Osteoblast (primary cell): ENCODE results near the gene OR51A7. TPM values are rescaled to one million over a fixed set of nuclear protein-coding genes. Genes with fewer than 3 reads are reported as not detected.
"Not testable (repeated sequence)": the region's sequence is repeated elsewhere in the genome, so short reads cannot be mapped to it uniquely, and the experiment has no call there.

Source experiments
- DNase-seq: peaks from one replicate; pipeline ENCODE4 v3.0.0; 2011; ENCODE audit warnings: low spot score, mixed read lengths; ENCODE audit not compliant: insufficient read length; ENCODE audit errors: missing footprints
- H2AFZ ChIP-seq: 2 replicates; pipeline ENCODE4 v1.6.0; 2011; ENCODE audit warnings: mild to moderate bottlenecking, low read length
- H3K27ac ChIP-seq: 2 replicates; pipeline ENCODE4 v1.5.1; 2011; ENCODE audit warnings: mild to moderate bottlenecking, low read depth, low read length, moderate library complexity
- H3K27me3 ChIP-seq: 2 replicates; pipeline ENCODE4 v1.6.0; 2012; ENCODE audit warnings: mild to moderate bottlenecking, control low read depth, inconsistent platforms, low read length, moderate library complexity; ENCODE audit not compliant: insufficient read depth
- H3K36me3 ChIP-seq: 2 replicates; pipeline ENCODE4 v1.5.1; 2011; ENCODE audit warnings: mild to moderate bottlenecking, low read length, control low read depth, moderate library complexity; ENCODE audit not compliant: insufficient read depth
- H3K4me1 ChIP-seq: 2 replicates; pipeline ENCODE4 v1.5.1; 2011; ENCODE audit warnings: mild to moderate bottlenecking, low read length, control low read depth, moderate library complexity; ENCODE audit not compliant: insufficient read depth
- H3K4me2 ChIP-seq: 2 replicates; pipeline ENCODE4 v1.6.0; 2011; ENCODE audit warnings: mild to moderate bottlenecking, low read length; ENCODE audit not compliant: insufficient read depth
- H3K4me3 ChIP-seq: fragments of 200-600 bp; sonication (generic); 3 replicates; pipeline ENCODE4 v1.5.1; 2012; ENCODE audit warnings: mild to moderate bottlenecking, low read length, inconsistent platforms; ENCODE audit not compliant: insufficient read depth
- H3K79me2 ChIP-seq: 2 replicates; pipeline ENCODE4 v1.6.0; 2012; ENCODE audit warnings: mild to moderate bottlenecking, low read length, control low read depth, inconsistent platforms; ENCODE audit not compliant: insufficient read depth
- H3K9me3 ChIP-seq: 2 replicates; pipeline ENCODE4 v1.5.1; 2011; ENCODE audit warnings: low read depth, low read length, control low read depth
- H4K20me1 ChIP-seq: 2 replicates; pipeline ENCODE4 v1.6.0; 2012; ENCODE audit warnings: mild to moderate bottlenecking, low read length, control low read depth; ENCODE audit not compliant: insufficient read depth
- total RNA-seq: library from RNA; depleted of rRNA; stranded (reverse); fragments of >200 nt; gene quantifications from 2 replicates; pipeline ENCODE4 v1.2.3, GENCODE V29; 2012
- TF ChIP-seq, protein P1 (sequence below): IDR thresholded peaks from 2 replicates; pipeline ENCODE4 v1.5.1; 2011; ENCODE audit warnings: mild to moderate bottlenecking, low read depth, low read length, moderate library complexity; ENCODE audit errors: extremely low read depth

OR51A7 gene
- total RNA-seq, 1 donor = not detected

GRCh38 chr11:4936745-4937144, 33.2 kb downstream of the OR51A7 start:
- H3K4me3 ChIP-seq = no peak overlapping the region
- no peak overlapping the region for H3K4me2 ChIP-seq
- no peaks in the 10 kb centered on the region for H3K79me2 ChIP-seq
- no peaks in the 10 kb centered on the region for H3K27me3 ChIP-seq
- TF ChIP-seq, protein P1, sequence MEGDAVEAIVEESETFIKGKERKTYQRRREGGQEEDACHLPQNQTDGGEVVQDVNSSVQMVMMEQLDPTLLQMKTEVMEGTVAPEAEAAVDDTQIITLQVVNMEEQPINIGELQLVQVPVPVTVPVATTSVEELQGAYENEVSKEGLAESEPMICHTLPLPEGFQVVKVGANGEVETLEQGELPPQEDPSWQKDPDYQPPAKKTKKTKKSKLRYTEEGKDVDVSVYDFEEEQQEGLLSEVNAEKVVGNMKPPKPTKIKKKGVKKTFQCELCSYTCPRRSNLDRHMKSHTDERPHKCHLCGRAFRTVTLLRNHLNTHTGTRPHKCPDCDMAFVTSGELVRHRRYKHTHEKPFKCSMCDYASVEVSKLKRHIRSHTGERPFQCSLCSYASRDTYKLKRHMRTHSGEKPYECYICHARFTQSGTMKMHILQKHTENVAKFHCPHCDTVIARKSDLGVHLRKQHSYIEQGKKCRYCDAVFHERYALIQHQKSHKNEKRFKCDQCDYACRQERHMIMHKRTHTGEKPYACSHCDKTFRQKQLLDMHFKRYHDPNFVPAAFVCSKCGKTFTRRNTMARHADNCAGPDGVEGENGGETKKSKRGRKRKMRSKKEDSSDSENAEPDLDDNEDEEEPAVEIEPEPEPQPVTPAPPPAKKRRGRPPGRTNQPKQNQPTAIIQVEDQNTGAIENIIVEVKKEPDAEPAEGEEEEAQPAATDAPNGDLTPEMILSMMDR = no peak
- no peaks in the 10 kb centered on the region for H4K20me1 ChIP-seq
- no peak for DNase-seq
- no peak overlapping the region for H2AFZ ChIP-seq
- no peaks in the 10 kb centered on the region for H3K9me3 ChIP-seq
- H3K27ac ChIP-seq = no peak overlapping the region
- no peaks in the 10 kb centered on the region for H3K36me3 ChIP-seq
- H3K4me1 ChIP-seq = no peaks in the 10 kb centered on the region

DNA sequence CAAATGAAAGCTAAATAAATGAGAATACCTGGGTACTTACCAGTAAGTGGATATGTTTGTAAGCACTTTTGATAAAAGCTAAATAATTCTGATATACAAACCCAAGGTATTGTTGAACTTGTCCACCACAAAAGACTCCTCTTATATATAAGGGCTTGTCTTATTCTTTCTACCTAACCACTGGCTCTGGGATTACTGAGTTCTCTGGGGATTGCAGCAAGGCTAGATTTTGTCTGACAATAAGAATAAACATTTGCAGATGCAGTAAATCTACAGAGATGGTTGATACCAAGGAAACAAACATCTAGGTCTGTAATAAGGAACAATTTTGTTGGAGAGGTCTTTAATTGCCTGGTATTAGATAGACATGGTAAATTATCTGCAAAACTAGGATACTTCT, 43.9 kb downstream of the OR51A7 start, which contains the start of gene OR51A4:
Gene OR51A4 (minus strand): TSS at position 101 of the 400 bp plus-strand sequence. CDS start 505 bp downstream, outside the sequence.
- Histone ChIP-seq H3K4me1 (no peaks in the 10 kb centered on the region), H3K4me3 (no peak within 1 kb of the TSS), H3K27me3 (no peaks in the 10 kb centered on the region), H3K27ac (no peak within 1 kb of the TSS), H3K79me2 (no peaks in the 10 kb centered on the region), H3K9me3 (no peaks in the 10 kb centered on the region), H3K36me3 (no peaks in the 10 kb centered on the region), H2AFZ (no peak within 1 kb of the TSS), H3K4me2 (no peak within 1 kb of the TSS), H4K20me1 (no peaks in the 10 kb centered on the region)
- no peak for DNase-seq
- TF ChIP-seq, protein P1 = no peak

DNA sequence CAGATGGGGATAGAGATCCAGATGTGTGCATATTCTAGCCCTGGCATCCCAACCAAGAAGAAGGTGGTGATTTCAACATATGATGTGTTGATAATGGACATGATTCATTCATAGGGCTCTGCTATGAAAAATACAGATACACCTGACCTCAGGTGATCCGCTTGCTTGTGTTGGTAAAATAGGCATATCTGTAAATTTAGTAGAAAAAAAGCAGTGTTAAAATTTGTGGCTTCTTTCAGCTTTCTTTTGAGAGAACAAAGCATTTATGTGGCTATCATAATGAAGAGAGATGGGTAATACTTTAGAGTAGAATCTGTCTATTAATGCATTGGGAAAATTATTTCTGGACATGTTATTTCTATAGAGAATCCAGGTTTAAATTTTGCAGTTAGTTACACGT, 52.0 kb downstream of the OR51A7 start, which contains the start of gene OR51A2:
Gene OR51A2 (minus strand): TSS at position 101 of the 400 bp plus-strand sequence. CDS start 0 bp downstream, at position 101.
- not testable (repeated sequence) for H2AFZ ChIP-seq, H3K4me2 ChIP-seq

DNA sequence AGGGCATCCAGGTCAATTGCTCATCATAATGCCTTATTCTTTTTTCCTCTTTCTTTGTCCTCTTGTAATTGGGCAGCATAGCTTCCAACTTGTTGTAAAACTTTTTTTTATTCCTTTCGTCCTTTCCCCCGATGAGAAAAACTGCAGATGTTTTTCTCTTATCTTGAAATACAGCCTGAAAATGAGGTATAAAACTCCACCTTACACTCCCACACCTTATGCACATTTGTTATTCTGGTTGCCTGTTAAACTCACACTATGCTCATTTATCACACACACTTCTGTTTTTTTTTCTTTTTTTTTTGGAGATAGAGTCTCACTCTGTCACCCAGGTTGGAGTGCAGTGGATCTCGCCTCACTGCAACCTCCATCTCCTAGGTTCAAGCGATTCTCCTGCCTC, 53.8 kb downstream of the OR51A7 start:
- H4K20me1 ChIP-seq = no peaks in the 10 kb centered on the region
- H3K4me1 ChIP-seq = no peaks in the 10 kb centered on the region
- H3K9me3 ChIP-seq = no peaks in the 10 kb centered on the region
- TF ChIP-seq, protein P1 = no peak
- no peaks in the 10 kb centered on the region for H3K79me2 ChIP-seq
- H3K36me3 ChIP-seq = no peaks in the 10 kb centered on the region
- no peak overlapping the region for H3K4me2 ChIP-seq
- H3K4me3 ChIP-seq = no peak overlapping the region
- H2AFZ ChIP-seq = no peak overlapping the region
- DNase-seq = no peak
- H3K27ac ChIP-seq = no peak overlapping the region
- H3K27me3 ChIP-seq = no peaks in the 10 kb centered on the region

More for the DNA sequence above, 52.0 kb downstream of the OR51A7 start, which contains the start of gene OR51A2:
- H3K79me2 ChIP-seq, H3K36me3 ChIP-seq, H3K9me3 ChIP-seq, DNase-seq, H3K27me3 ChIP-seq, H4K20me1 ChIP-seq, H3K4me3 ChIP-seq, H3K4me1 ChIP-seq, H3K27ac ChIP-seq: not testable (repeated sequence)

Other genes starting within 250 kb of the OR51A7 start
- not detected in 2 replicates for gene OR51E2, start 205.9 kb upstream of the OR51A7 start, total RNA-seq
- not detected in 2 replicates for gene MMP26, start 199.0 kb upstream of the OR51A7 start, total RNA-seq
- not detected in 2 replicates for gene OR51F1, start 133.8 kb upstream of the OR51A7 start, total RNA-seq
- not detected in 2 replicates for gene OR52R1, start 99.4 kb upstream of the OR51A7 start, total RNA-seq
- gene OR51F2, start 82.5 kb upstream of the OR51A7 start, total RNA-seq = not detected in 2 replicates
- gene OR51S1, start 54.6 kb upstream of the OR51A7 start, total RNA-seq = not detected in 2 replicates
- not detected in 2 replicates for gene OR51T1, start 21.9 kb upstream of the OR51A7 start, total RNA-seq
- not detected in 2 replicates for gene OR51G2, start 15.6 kb downstream of the OR51A7 start, total RNA-seq
- gene OR51G1, start 20.6 kb downstream of the OR51A7 start, total RNA-seq = not detected in 2 replicates
- not detected in 2 replicates for gene OR51A4, start 43.8 kb downstream of the OR51A7 start, total RNA-seq
- gene OR51A2, start 51.9 kb downstream of the OR51A7 start, total RNA-seq = not detected in 2 replicates
- not detected in 2 replicates for gene OR51L1, start 91.1 kb downstream of the OR51A7 start, total RNA-seq
- not detected in 2 replicates for gene OR52J3, start 142.7 kb downstream of the OR51A7 start, total RNA-seq
- gene OR52E2, start 155.8 kb downstream of the OR51A7 start, total RNA-seq = not detected in 2 replicates
- gene OR52E1, start 165.8 kb downstream of the OR51A7 start, total RNA-seq = not detected in 2 replicates
- not detected in 2 replicates for gene OR52A5, start 234.6 kb downstream of the OR51A7 start, total RNA-seq